HG03558 (cell line): ENCODE data around the gene TTC38.
"Not testable (repeated sequence)": the region's sequence is repeated elsewhere in the genome, so short reads cannot be mapped to it uniquely, and the experiment has no call there.

Experiments used
- ATAC-seq: cut with Tn5 transposase; IDR thresholded peaks from one replicate; pipeline ENCODE4 v1.9.1; 2021; ENCODE audit warnings: moderate number of reproducible peaks; ENCODE audit not compliant: unreplicated experiment; ENCODE audit errors: extremely low read depth

The TTC38 gene

GRCh38 chr22:46244771-46245170 lies 23.0 kb upstream of the TTC38 start:
- ATAC-seq = no peak

GRCh38 chr22:46245511-46245910 lies 22.3 kb upstream of the TTC38 start:
- ATAC-seq = no peak

GRCh38 chr22:46246178-46246577 lies 21.6 kb upstream of the TTC38 start:
- no peak for ATAC-seq

- ATAC-seq = no peak
Observed at GRCh38 chr22:46247443-46247975, 20.3 kb upstream of the TTC38 start.

GRCh38 chr22:46250035-46250782 lies 17.6 kb upstream of the TTC38 start, which contains the start of gene CDPF1:
Gene CDPF1 (minus strand): TSS chr22:46250293. CDS start chr22:46248284, 2,009 bp downstream.
- ATAC-seq = peak; percentile 81

- ATAC-seq = no peak
Observed at GRCh38 chr22:46250783-46251125, 17.1 kb upstream of the TTC38 start.

- ATAC-seq = no peak
Observed at GRCh38 chr22:46251266-46251665, 16.5 kb upstream of the TTC38 start.

- ATAC-seq = no peak
Observed at GRCh38 chr22:46251816-46252380, 15.9 kb upstream of the TTC38 start.

GRCh38 chr22:46256358-46256958 lies 11.3 kb upstream of the TTC38 start:
- ATAC-seq = no peak

- ATAC-seq = no peak
Observed at GRCh38 chr22:46259374-46259773, 8.4 kb upstream of the TTC38 start.

- no peak for ATAC-seq
Observed at GRCh38 chr22:46260038-46260437, 7.8 kb upstream of the TTC38 start.

GRCh38 chr22:46262449-46263215 lies 5.2 kb upstream of the TTC38 start:
- ATAC-seq = no peak

GRCh38 chr22:46263216-46263590 lies 4.6 kb upstream of the TTC38 start, which contains the start of gene PKDREJ:
Gene PKDREJ (minus strand): TSS chr22:46263343. CDS start chr22:46263322, 21 bp downstream.
- no peak for ATAC-seq

GRCh38 chr22:46264520-46264919 lies 3.3 kb upstream of the TTC38 start:
- not testable (repeated sequence) for ATAC-seq

- not testable (repeated sequence) for ATAC-seq
Observed at GRCh38 chr22:46265627-46266026, 2.2 kb upstream of the TTC38 start.

GRCh38 chr22:46269564-46269963 lies 1.8 kb downstream of the TTC38 start:
- no peak for ATAC-seq

- ATAC-seq = no peak
Observed at GRCh38 chr22:46272196-46272595, 4.4 kb downstream of the TTC38 start.

GRCh38 chr22:46272762-46273431 lies 5.1 kb downstream of the TTC38 start:
- no peak for ATAC-seq

GRCh38 chr22:46273432-46274148 lies 5.8 kb downstream of the TTC38 start:
- ATAC-seq = no peak
